Thyroid gland (tissue), 4 donors: ENCODE data around the gene ST6GALNAC6. TPM values are rescaled to one million over a fixed set of nuclear protein-coding genes. Genes with fewer than 3 reads are reported as not detected.

Experiments
- DNase-seq, 2 donors: peaks; one replicate each; pipeline ENCODE4 v3.0.0-alpha.2; 2019
- H3K27ac ChIP-seq, 3 donors: fragments of 200-600 bp; sonication (generic); 1 replicate in 2 of 3; 2 replicates in 1 of 3; pipeline ENCODE4 v1.5.1; 2016 to 2019; ENCODE audit warnings: mild to moderate bottlenecking in 1 of 3, moderate library complexity in 1 of 3
- H3K27me3 ChIP-seq: fragments of 200-600 bp; sonication (generic); one replicate; pipeline ENCODE4 v1.5.1; 2019
- H3K36me3 ChIP-seq, 2 donors: fragments of 200-600 bp; sonication (generic); one replicate each; pipeline ENCODE4 v1.5.1; 2016 to 2019
- H3K4me1 ChIP-seq, 2 donors: fragments of 200-600 bp; sonication (generic); one replicate each; pipeline ENCODE4 v1.5.1; 2017 to 2019
- H3K4me3 ChIP-seq, 3 donors: fragments of 200-600 bp; sonication (generic); replicated peaks in 1 of 3; 1 replicate in 2 of 3; 2 replicates in 1 of 3; pipeline ENCODE4 v1.5.1; 2016; ENCODE audit warnings: mild to moderate bottlenecking in 1 of 3
- H3K9me3 ChIP-seq: fragments of 200-600 bp; sonication (generic); one replicate; pipeline ENCODE4 v1.5.1; 2017
- POLR2A ChIP-seq, 2 donors: fragments of 450-650 bp; IDR thresholded peaks; one replicate each; pipeline ENCODE4 v1.6.1; 2017; ENCODE audit warnings: antibody characterized with exemption in 2 of 2, mild to moderate bottlenecking in 2 of 2, moderate library complexity in 1 of 2
- WGBS, 2 donors: methylation state at CpG; one replicate each; pipeline ENCODE4 v1.1.5; 2017; 5-methylcytosine and 5-hydroxymethylcytosine counted together
- intact Hi-C: fragments of 100-400 bp; cut with DNase I; formaldehyde crosslinking; loops from one replicate; pipeline ENCODE4 v1.15.1; 2023
- total RNA-seq, 4 donors: library from RNA; depleted of rRNA; stranded (reverse); fragments of >200 nt; gene quantifications; one replicate each; pipeline ENCODE4 v1.2.3, GENCODE V29; 2016
- TF ChIP-seq, protein P1 (sequence below), 6 experiments: fragments of 200-600 bp in 3 of 6; fragments of 450-650 bp in 3 of 6; sonication (generic) in 3 of 6; IDR thresholded peaks; one replicate each; pipeline ENCODE4 v1.5.1; 2016 to 2019; ENCODE audit warnings: antibody characterized with exemption in 6 of 6, mild to moderate bottlenecking in 2 of 6, inconsistent platforms in 1 of 6, moderate library complexity in 1 of 6

ST6GALNAC6 gene
- total RNA-seq, 4 donors from 2014 or later = 39.2 to 124 (median 50.8) TPM

DNA sequence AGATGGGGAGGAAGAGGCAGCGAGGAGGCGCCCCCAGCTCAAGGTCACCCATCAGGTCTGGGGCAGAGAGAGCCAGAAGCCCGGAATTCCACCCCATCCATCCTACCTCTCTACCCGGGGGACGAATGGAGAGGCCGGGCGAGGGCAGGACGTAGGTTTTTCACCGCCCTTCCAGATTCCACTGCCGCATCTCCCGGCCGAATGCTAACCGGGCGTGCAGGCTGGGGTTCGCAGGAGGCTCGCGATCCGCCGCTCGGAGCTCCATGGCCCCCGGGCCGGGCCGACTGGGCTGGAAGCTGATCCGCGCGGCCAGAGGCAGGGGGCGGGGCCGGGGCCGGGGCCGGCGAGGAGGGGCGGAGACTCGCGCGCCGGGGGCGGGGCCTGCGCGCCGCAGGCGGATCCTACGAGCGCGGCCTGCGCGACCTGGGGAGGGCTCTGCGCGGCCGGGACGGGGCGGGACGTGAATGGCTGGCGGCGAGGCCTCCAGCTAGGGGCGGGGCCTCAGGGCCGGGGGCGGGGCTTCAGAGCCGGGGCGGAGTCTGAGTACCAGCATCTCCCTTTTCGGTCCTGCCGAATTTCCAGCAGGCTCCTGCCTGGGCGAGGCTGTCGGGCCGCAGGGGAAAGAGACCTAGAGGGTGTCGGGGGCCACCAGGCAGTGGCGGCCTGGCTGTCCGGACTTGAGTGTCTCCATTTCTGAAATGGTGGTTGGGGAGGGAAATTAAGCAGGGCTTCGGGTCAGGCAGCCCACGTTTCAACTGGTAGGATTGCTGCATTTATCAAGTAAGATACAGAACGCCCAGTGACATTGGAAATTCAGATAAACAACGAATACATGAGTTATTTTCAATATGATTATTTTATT is 17.5 kb upstream of the ST6GALNAC6 start, which contains the start of gene ST6GALNAC4:
Gene ST6GALNAC4, minus strand, starts transcription at position 322 of the 862 bp plus-strand sequence. CDS start 622 bp downstream, outside the sequence.
- intact Hi-C loops = loop anchor here (5.0 kb wide), 1 partner anchor 180 kb away; the partner anchor contains the start of gene TOR2A
- no peaks in the 10 kb centered on the region for H3K27me3 ChIP-seq
- peaks cover 21 to 56% of the 10 kb centered on the region in 2 donors for H3K4me1 ChIP-seq
- TF ChIP-seq, protein P1, sequence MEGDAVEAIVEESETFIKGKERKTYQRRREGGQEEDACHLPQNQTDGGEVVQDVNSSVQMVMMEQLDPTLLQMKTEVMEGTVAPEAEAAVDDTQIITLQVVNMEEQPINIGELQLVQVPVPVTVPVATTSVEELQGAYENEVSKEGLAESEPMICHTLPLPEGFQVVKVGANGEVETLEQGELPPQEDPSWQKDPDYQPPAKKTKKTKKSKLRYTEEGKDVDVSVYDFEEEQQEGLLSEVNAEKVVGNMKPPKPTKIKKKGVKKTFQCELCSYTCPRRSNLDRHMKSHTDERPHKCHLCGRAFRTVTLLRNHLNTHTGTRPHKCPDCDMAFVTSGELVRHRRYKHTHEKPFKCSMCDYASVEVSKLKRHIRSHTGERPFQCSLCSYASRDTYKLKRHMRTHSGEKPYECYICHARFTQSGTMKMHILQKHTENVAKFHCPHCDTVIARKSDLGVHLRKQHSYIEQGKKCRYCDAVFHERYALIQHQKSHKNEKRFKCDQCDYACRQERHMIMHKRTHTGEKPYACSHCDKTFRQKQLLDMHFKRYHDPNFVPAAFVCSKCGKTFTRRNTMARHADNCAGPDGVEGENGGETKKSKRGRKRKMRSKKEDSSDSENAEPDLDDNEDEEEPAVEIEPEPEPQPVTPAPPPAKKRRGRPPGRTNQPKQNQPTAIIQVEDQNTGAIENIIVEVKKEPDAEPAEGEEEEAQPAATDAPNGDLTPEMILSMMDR (IDR thresholded peaks at IDR 0.05) = no peak
- peak in 1 of 2 donors; percentile 44 for TF ChIP-seq POLR2A (IDR thresholded peaks at IDR 0.05)
- 9 to 25% methylated on average over 9 to 24 of the region's 71 CpGs for WGBS, 2 donors
- peak within 1 kb of the TSS; percentile 12 to 61 (median 57) for H3K4me3 ChIP-seq
- peak within 1 kb of the TSS in 2 of 3 donors; percentile 24 to 46 for H3K27ac ChIP-seq
- no peaks in the 10 kb centered on the region for H3K36me3 ChIP-seq
- DNase-seq = peak; percentile 94
- no peaks in the 10 kb centered on the region for H3K9me3 ChIP-seq

DNA sequence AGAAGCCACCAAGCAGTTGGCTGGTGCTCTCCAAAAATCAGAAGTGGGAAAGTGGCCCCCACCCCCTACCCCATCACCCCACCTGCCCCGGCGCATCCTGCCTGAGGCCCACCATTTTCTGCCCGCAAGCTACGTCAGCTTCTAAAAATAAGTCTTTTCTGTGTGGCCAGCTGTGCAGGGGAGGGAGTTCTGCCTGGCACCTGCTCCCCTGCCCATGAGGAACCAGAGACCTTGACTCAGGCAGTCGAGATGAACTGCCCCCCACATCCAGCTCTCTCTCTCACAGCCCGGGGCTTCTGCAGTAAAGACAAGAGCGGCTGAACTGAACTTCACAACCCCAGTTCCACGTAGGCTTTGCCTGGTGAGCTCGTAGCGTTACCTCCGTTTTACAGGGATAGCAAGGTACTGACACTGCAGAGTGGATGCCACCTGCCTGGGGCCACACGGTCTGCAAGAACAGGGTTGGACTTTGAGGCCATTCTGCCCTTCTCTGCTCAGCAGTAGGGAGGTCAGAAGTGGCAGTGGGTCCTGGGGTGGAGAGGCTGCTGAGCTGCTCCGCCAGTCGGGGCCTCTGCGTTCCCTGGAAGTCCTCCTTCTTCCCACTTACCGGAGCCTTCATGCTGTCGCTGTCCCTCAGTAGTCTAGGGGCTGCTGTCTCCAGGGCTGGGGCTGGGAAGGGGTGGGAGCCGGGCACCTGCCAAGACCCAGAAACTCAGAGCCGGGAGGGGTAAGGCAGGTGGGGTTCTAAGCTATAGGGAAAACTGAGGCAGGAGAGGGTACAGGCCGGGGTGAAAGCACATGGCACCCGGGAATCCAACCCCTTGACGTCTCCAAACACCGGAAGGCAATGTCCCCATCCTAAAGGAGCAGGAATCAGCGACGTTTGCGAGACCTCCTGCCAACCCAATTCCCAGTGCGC is 16.7 kb upstream of the ST6GALNAC6 start:
- TF ChIP-seq POLR2A (IDR thresholded peaks at IDR 0.05) = no peak
- TF ChIP-seq, protein P1 (IDR thresholded peaks at IDR 0.05) = no peak
- no peaks in the 10 kb centered on the region for H3K36me3 ChIP-seq
- 39 to 42% methylated on average over 21 to 26 of the region's 27 CpGs for WGBS, 2 donors
- no peak for DNase-seq
- intact Hi-C loops = loop anchor here (5.0 kb wide), 1 partner anchor 179 kb away; the partner anchor contains the start of gene TOR2A
- peaks cover 20 to 58% of the 10 kb centered on the region in 2 donors for H3K4me1 ChIP-seq
- no peaks in the 10 kb centered on the region for H3K9me3 ChIP-seq
- peak overlapping the region; percentile 12 to 61 (median 57) for H3K4me3 ChIP-seq
- no peaks in the 10 kb centered on the region for H3K27me3 ChIP-seq
- H3K27ac ChIP-seq = peak overlapping the region in 2 of 3 donors; percentile 15 to 46

DNA sequence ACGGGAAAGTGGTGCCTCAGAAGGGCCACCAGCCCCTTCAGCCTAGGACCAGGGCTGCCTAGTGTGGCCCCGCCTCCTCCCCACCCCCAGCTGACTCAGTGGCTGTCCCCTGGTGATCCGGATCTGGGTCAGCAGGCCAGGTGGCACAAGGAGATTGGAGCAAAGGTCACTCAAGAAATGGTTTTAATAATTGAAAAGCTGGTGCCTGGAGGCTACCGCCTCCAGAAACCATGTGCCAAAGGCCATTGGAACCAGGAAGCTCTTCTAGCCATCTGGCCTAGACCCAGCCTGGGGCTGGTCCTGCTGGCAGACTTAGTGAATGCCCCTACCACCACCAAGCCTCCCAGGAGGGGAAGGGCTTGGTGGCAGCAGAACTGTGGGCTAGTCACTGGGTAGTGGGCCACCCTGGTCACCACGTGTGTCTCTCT is 15.9 kb upstream of the ST6GALNAC6 start:
- Histone ChIP-seq H3K36me3 (no peaks in the 10 kb centered on the region), H3K27me3 (no peaks in the 10 kb centered on the region), H3K4me3 (no peak overlapping the region), H3K9me3 (no peaks in the 10 kb centered on the region), H3K4me1 (peaks cover 26 to 65% of the 10 kb centered on the region in 2 donors), H3K27ac (no peak overlapping the region)
- intact Hi-C loops = loop anchor here (5.0 kb wide), 1 partner anchor 178 kb away; the partner anchor contains the start of gene TOR2A
- TF ChIP-seq, protein P1 (IDR thresholded peaks at IDR 0.05) = no peak
- no peak for TF ChIP-seq POLR2A (IDR thresholded peaks at IDR 0.05)
- 87 to 92% methylated on average over 5 of the region's 5 CpGs for WGBS, 2 donors
- no peak for DNase-seq

DNA sequence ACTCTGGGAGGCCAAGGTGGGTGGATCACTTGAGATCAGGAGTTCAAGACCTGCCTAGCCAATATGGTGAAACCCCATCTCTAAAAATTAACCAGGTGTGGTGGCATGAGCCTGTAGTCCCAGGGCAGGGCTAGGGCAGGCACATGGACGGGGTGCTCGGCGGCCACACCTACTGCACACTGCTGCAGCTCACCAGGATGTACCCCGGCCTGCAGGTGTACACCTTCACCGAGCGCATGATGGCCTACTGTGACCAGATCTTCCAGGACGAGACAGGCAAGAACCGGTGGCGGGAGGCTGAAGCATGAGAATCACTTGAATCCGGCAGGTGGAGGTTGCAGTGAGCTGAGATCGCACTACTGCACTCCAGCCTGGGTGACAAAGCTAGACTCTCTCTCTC is 14.3 kb upstream of the ST6GALNAC6 start:
- no peak for DNase-seq
- Histone ChIP-seq H3K9me3 (no peaks in the 10 kb centered on the region), H3K4me1 (peaks cover 26 to 58% of the 10 kb centered on the region in 2 donors), H3K4me3 (no peak overlapping the region), H3K27me3 (no peaks in the 10 kb centered on the region), H3K27ac (no peak overlapping the region), H3K36me3 (peaks cover 0 to 3% of the 10 kb centered on the region in 2 donors)
- TF ChIP-seq, protein P1 (IDR thresholded peaks at IDR 0.05) = no peak
- WGBS, 2 donors = 90 to 93% methylated on average over 11 of the region's 11 CpGs
- intact Hi-C loops = no loop called here
